Measurements from ENCODE around the gene ENOPH1. TPM values are rescaled to one million over a fixed set of nuclear protein-coding genes. Genes with fewer than 3 reads are reported as not detected.

ENOPH1 gene
- total RNA-seq, 1 experiment from 2014 or later = 67.6 TPM

- BruUV-seq (replicated peaks) = no TSS peak
- H3K4me3 Mint-ChIP-seq (ENCODE audit: unreplicated experiment) = no peak overlapping the region
- CTCF ChIA-PET = no interaction called here
- H3K27ac Mint-ChIP-seq (ENCODE audit: unreplicated experiment) = no peak overlapping the region
- H3K27me3 Mint-ChIP-seq (ENCODE audit: insufficient read depth, unreplicated experiment) = no peaks in the 10 kb centered on the region
- Histone ChIP-seq H3K4me3 (ENCODE audit: low read depth, low read length) (no peak overlapping the region), H3K9me3 (no peaks in the 10 kb centered on the region), H3K36me3 (ENCODE audit: control insufficient read depth, insufficient read depth, low read length) (no peaks in the 10 kb centered on the region), H3K4me1 (no peaks in the 10 kb centered on the region), H3K27me3 (replicated peaks; ENCODE audit: control insufficient read depth, insufficient read depth, low read length) (no peaks in the 10 kb centered on the region)
- POLR2A ChIA-PET = no interaction called here
- no peaks in the 10 kb centered on the region for H3K9me3 Mint-ChIP-seq (ENCODE audit: unreplicated experiment)
- TF ChIP-seq CTCF (IDR thresholded peaks at IDR 0.05; ENCODE audit: insufficient read depth in 1 of 2, low read depth in 1 of 2, low read length in 1 of 2, severe bottlenecking in 1 of 2, unreplicated experiment in 1 of 2) = no peak
- DNase-seq = no peak
- no peaks in the 10 kb centered on the region for H3K36me3 Mint-ChIP-seq (ENCODE audit: insufficient read depth, unreplicated experiment)
- no peaks in the 10 kb centered on the region for H3K4me1 Mint-ChIP-seq (ENCODE audit: low read depth, unreplicated experiment)
- intact Hi-C loops (cut with micrococcal nuclease; ENCODE audit: unreplicated experiment) = no loop called here
Observed at GRCh38 chr4:82501154-82501442, 70.7 kb downstream of the ENOPH1 start.

- ChIA-PET POLR2A (no interaction called here), CTCF (no interaction called here)
- Histone ChIP-seq H3K36me3 (ENCODE audit: control insufficient read depth, insufficient read depth, low read length) (no peaks in the 10 kb centered on the region), H3K27me3 (replicated peaks; ENCODE audit: control insufficient read depth, insufficient read depth, low read length) (no peaks in the 10 kb centered on the region), H3K4me1 (no peaks in the 10 kb centered on the region), H3K4me3 (ENCODE audit: low read depth, low read length) (no peak overlapping the region), H3K9me3 (no peaks in the 10 kb centered on the region)
- H3K27me3 Mint-ChIP-seq (ENCODE audit: insufficient read depth, unreplicated experiment) = no peaks in the 10 kb centered on the region
- intact Hi-C loops (cut with micrococcal nuclease; ENCODE audit: unreplicated experiment) = no loop called here
- no peaks in the 10 kb centered on the region for H3K36me3 Mint-ChIP-seq (ENCODE audit: insufficient read depth, unreplicated experiment)
- H3K27ac Mint-ChIP-seq (ENCODE audit: unreplicated experiment) = no peak overlapping the region
- BruUV-seq (replicated peaks) = no TSS peak
- TF ChIP-seq CTCF (IDR thresholded peaks at IDR 0.05; ENCODE audit: insufficient read depth in 1 of 2, low read depth in 1 of 2, low read length in 1 of 2, severe bottlenecking in 1 of 2, unreplicated experiment in 1 of 2) = no peak
- no peaks in the 10 kb centered on the region for H3K9me3 Mint-ChIP-seq (ENCODE audit: unreplicated experiment)
- DNase-seq = no peak
- no peaks in the 10 kb centered on the region for H3K4me1 Mint-ChIP-seq (ENCODE audit: low read depth, unreplicated experiment)
- H3K4me3 Mint-ChIP-seq (ENCODE audit: unreplicated experiment) = no peak overlapping the region
Observed at GRCh38 chr4:82508011-82508410, 77.6 kb downstream of the ENOPH1 start.

- no peak for TF ChIP-seq CTCF (IDR thresholded peaks at IDR 0.05; ENCODE audit: insufficient read depth in 1 of 2, low read depth in 1 of 2, low read length in 1 of 2, severe bottlenecking in 1 of 2, unreplicated experiment in 1 of 2)
- intact Hi-C loops (cut with micrococcal nuclease; ENCODE audit: unreplicated experiment) = no loop called here
- H3K27ac Mint-ChIP-seq (ENCODE audit: unreplicated experiment) = no peak overlapping the region
Observed at GRCh38 chr4:82508806-82509428, 78.5 kb downstream of the ENOPH1 start.

More at GRCh38 chr4:82508806-82509428, 78.5 kb downstream of the ENOPH1 start:
- no peak overlapping the region for H3K4me3 Mint-ChIP-seq (ENCODE audit: unreplicated experiment)
- H3K9me3 Mint-ChIP-seq (ENCODE audit: unreplicated experiment) = no peaks in the 10 kb centered on the region
- H3K36me3 ChIP-seq (ENCODE audit: control insufficient read depth, insufficient read depth, low read length) = no peaks in the 10 kb centered on the region
- H3K4me1 ChIP-seq = no peaks in the 10 kb centered on the region
- DNase-seq = no peak
- no TSS peak for BruUV-seq (replicated peaks)
- H3K27me3 Mint-ChIP-seq (ENCODE audit: insufficient read depth, unreplicated experiment) = no peaks in the 10 kb centered on the region
- no peak overlapping the region for H3K4me3 ChIP-seq (ENCODE audit: low read depth, low read length)
- no peaks in the 10 kb centered on the region for H3K36me3 Mint-ChIP-seq (ENCODE audit: insufficient read depth, unreplicated experiment)
- POLR2A ChIA-PET = no interaction called here
- CTCF ChIA-PET = no interaction called here
- H3K4me1 Mint-ChIP-seq (ENCODE audit: low read depth, unreplicated experiment) = no peaks in the 10 kb centered on the region
- H3K27me3 ChIP-seq (replicated peaks; ENCODE audit: control insufficient read depth, insufficient read depth, low read length) = no peaks in the 10 kb centered on the region
- no peaks in the 10 kb centered on the region for H3K9me3 ChIP-seq
